HepG2 (cell line): Measurements from ENCODE around the gene SYP. TPM values are rescaled to one million over a fixed set of nuclear protein-coding genes. Genes with fewer than 3 reads are reported as not detected.

Experiments used
- ATAC-seq: fragments of 200-7000 bp; cut with Tn5 transposase; 3 replicates; pipeline ENCODE4 v1.9.1; 2020; ENCODE audit warnings: mild to moderate bottlenecking, moderate library complexity
- BruUV-seq: library from RNA; stranded (reverse); fragments of 400-500 nt; replicated peaks from 2 replicates; lab custom pipeline; 2021; lab: Mats Ljungman, UMichigan
- CTCF ChIA-PET: fragments of 300-600 bp; formaldehyde crosslinking; extraction: SDS; loops from one replicate; lab custom pipeline; 2021; ENCODE audit warnings: low total read pairs, inconsistent platforms, low intra/inter-chr PET ratio; lab: Yijun Ruan, JAX
- POLR2A ChIA-PET: fragments of 350-600 bp; sonication (Branson Sonifier 250); formaldehyde crosslinking; loops from one replicate; lab custom pipeline; 2020; ENCODE audit warnings: antibody characterized with exemption, inconsistent platforms; lab: Yijun Ruan, JAX
- DNase-seq: peaks from one replicate; pipeline ENCODE4 v3.0.0-alpha.2; 2015; ENCODE audit warnings: low spot score
- FAIRE-seq: peaks from 3 replicates; lab custom pipeline; 2011; peaks lifted over from hg19 to GRCh38; lab: Jason Lieb, UNC
- H2AFZ ChIP-seq: one replicate; pipeline ENCODE4 v1.6.1; 2011; ENCODE audit warnings: low read length, inconsistent platforms
- H3K27ac ChIP-seq: fragments of 300-600 bp; 3 replicates; pipeline ENCODE4 v1.8.0; 2011; ENCODE audit warnings: mixed run types, mild to moderate bottlenecking, mixed read lengths, low read length, inconsistent platforms; ENCODE audit not compliant: insufficient read depth; ENCODE audit errors: extremely low read length
- H3K27me3 ChIP-seq, 2 experiments: fragments of 200-600 bp in 1 of 2; 2 replicates in 1 of 2; 3 replicates in 1 of 2; pipeline versions ENCODE4 v1.6.0 to v1.8.0; 2011; ENCODE audit warnings: low read length in 2 of 2, mild to moderate bottlenecking in 2 of 2, moderate library complexity in 2 of 2, inconsistent platforms in 1 of 2; ENCODE audit not compliant: insufficient read depth in 2 of 2, control insufficient read depth in 1 of 2
- H3K36me3 ChIP-seq, 2 experiments: fragments of 200-600 bp in 1 of 2; replicated peaks in 1 of 2; 2 replicates in 1 of 2; 3 replicates in 1 of 2; pipeline versions ENCODE4 v1.5.1 to v1.8.0; 2011; ENCODE audit warnings: low read length in 2 of 2, inconsistent platforms in 1 of 2; ENCODE audit not compliant: insufficient read depth in 2 of 2, control insufficient read depth in 1 of 2
- H3K4me1 ChIP-seq: 2 replicates; pipeline ENCODE4 v1.5.1; 2012; ENCODE audit warnings: low read length, inconsistent platforms; ENCODE audit not compliant: insufficient read depth
- H3K4me2 ChIP-seq: 2 replicates; pipeline ENCODE4 v1.6.0; 2011; ENCODE audit warnings: low read depth, low read length, inconsistent platforms
- H3K4me3 ChIP-seq, 3 experiments: fragments of 200-600 bp in 1 of 3; sonication (generic), shearing (Covaris generic) in 1 of 3; replicated peaks in 1 of 3; 2 replicates each; pipeline ENCODE4 v1.5.1; 2011 to 2016; ENCODE audit warnings: low read length in 3 of 3, inconsistent platforms in 2 of 3, low read depth in 2 of 3, mild to moderate bottlenecking in 2 of 3, control low read depth in 1 of 3, mixed read lengths in 1 of 3; ENCODE audit not compliant: insufficient read depth in 1 of 3
- H3K79me2 ChIP-seq: one replicate; pipeline ENCODE4 v1.6.1; 2011; ENCODE audit warnings: low read length, inconsistent platforms; ENCODE audit not compliant: insufficient read depth
- H3K9ac ChIP-seq: 2 replicates; pipeline ENCODE4 v1.6.0; 2011; ENCODE audit warnings: mild to moderate bottlenecking, low read depth, low read length, inconsistent platforms; ENCODE audit not compliant: insufficient read depth
- H3K9me3 ChIP-seq: 2 replicates; pipeline ENCODE4 v1.5.1; 2012; ENCODE audit warnings: mild to moderate bottlenecking, low read length
- H4K20me1 ChIP-seq: 2 replicates; pipeline ENCODE4 v1.6.0; 2011; ENCODE audit warnings: inconsistent platforms, mild to moderate bottlenecking, low read length, moderate library complexity; ENCODE audit not compliant: insufficient read depth
- GPN1 ChIP-seq: sonication (generic); formaldehyde crosslinking; IDR thresholded peaks from 2 replicates; pipeline ENCODE4 v1.5.1; 2020; ENCODE audit warnings: missing genetic modification reagents, borderline replicate concordance
- LCORL ChIP-seq, 2 experiments: fragments of 450-650 bp in 1 of 2; sonication (generic) in 1 of 2; formaldehyde crosslinking in 1 of 2; IDR thresholded peaks; 2 replicates each; pipeline versions ENCODE4 v1.5.0 to v1.6.1; 2017 to 2020; ENCODE audit warnings: antibody characterized with exemption in 1 of 2, missing genetic modification reagents in 1 of 2
- MAF1 ChIP-seq: sonication (generic); formaldehyde crosslinking; IDR thresholded peaks from 2 replicates; pipeline ENCODE4 v1.5.0; 2020; ENCODE audit warnings: missing genetic modification reagents, borderline replicate concordance
- NRL ChIP-seq: sonication (generic); formaldehyde crosslinking; IDR thresholded peaks from 2 replicates; pipeline ENCODE4 v1.5.0; 2020; ENCODE audit warnings: missing genetic modification reagents, mild to moderate bottlenecking, moderate library complexity, borderline replicate concordance
- PHF21A ChIP-seq: sonication (generic); formaldehyde crosslinking; IDR thresholded peaks from 2 replicates; pipeline ENCODE4 v1.5.0; 2020; ENCODE audit warnings: mild to moderate bottlenecking, missing genetic modification reagents
- PITX1 ChIP-seq: sonication (generic); formaldehyde crosslinking; IDR thresholded peaks from 2 replicates; pipeline ENCODE4 v1.5.1; 2020; ENCODE audit warnings: mild to moderate bottlenecking, missing genetic modification reagents
- POLR2AphosphoS5 ChIP-seq: IDR thresholded peaks from 2 replicates; pipeline ENCODE4 v1.6.1; 2012; ENCODE audit warnings: low read depth, low read length
- PTBP1 ChIP-seq: fragments of 200-400 bp; formaldehyde crosslinking; IDR thresholded peaks from 2 replicates; pipeline ENCODE4 v1.6.1; 2018; ENCODE audit warnings: low read length, low read depth; ENCODE audit not compliant: poor library complexity, severe bottlenecking
- RXRA ChIP-seq: sonication (generic); formaldehyde crosslinking; IDR thresholded peaks from 2 replicates; pipeline ENCODE4 v1.5.1; 2020; ENCODE audit warnings: missing genetic modification reagents
- SKI ChIP-seq: fragments of 450-650 bp; IDR thresholded peaks from one replicate; pipeline ENCODE4 v1.6.1; 2018; ENCODE audit warnings: mild to moderate bottlenecking; ENCODE audit not compliant: partially characterized antibody
- SMARCE1 ChIP-seq: fragments of 450-650 bp; IDR thresholded peaks from 2 replicates; pipeline ENCODE4 v1.6.1; 2017; ENCODE audit warnings: borderline replicate concordance
- TBP ChIP-seq: sonication (generic); formaldehyde crosslinking; IDR thresholded peaks from 2 replicates; pipeline ENCODE4 v1.5.0; 2020; ENCODE audit warnings: missing genetic modification reagents
- ZBTB3 ChIP-seq: sonication (generic); formaldehyde crosslinking; IDR thresholded peaks from 2 replicates; pipeline ENCODE4 v1.4.0; 2020; ENCODE audit warnings: low read depth, mild to moderate bottlenecking, moderate library complexity, missing genetic modification reagents, borderline replicate concordance
- ZFP37 ChIP-seq: sonication (generic); formaldehyde crosslinking; IDR thresholded peaks from 2 replicates; pipeline ENCODE4 v1.4.0; 2020; ENCODE audit warnings: missing genetic modification reagents, borderline replicate concordance
- ZNF253 ChIP-seq: sonication (generic); formaldehyde crosslinking; IDR thresholded peaks from 2 replicates; pipeline ENCODE4 v1.8.0; 2022; ENCODE audit warnings: mild to moderate bottlenecking, missing genetic modification reagents, borderline replicate concordance
- ZNF34 ChIP-seq: sonication (generic); formaldehyde crosslinking; IDR thresholded peaks from 2 replicates; pipeline ENCODE4 v1.4.0; 2020; ENCODE audit warnings: mild to moderate bottlenecking, missing genetic modification reagents, borderline replicate concordance
- ZNF546 ChIP-seq: sonication (generic); formaldehyde crosslinking; conservative IDR thresholded peaks from 2 replicates; pipeline ENCODE4 v1.8.1; 2023; ENCODE audit warnings: mild to moderate bottlenecking, missing genetic modification reagents
- WGBS: methylation state at CpG from one replicate; pipeline ENCODE4 v1.1.6; 2017; ENCODE audit warnings: low lambda C conversion rate; 5-methylcytosine and 5-hydroxymethylcytosine counted together
- in situ Hi-C: cut with HindIII; loops from 2 replicates; pipeline ENCODE4 v1.10.0; 2017; ENCODE audit warnings: low pct_unique_long_range_greater_than_20kb; ENCODE audit not compliant: extremely low pct_ligation_motif_present
- intact Hi-C: fragments of 100-400 bp; cut with micrococcal nuclease; formaldehyde crosslinking; loops from one replicate; pipeline ENCODE4 v1.10.0; 2022; ENCODE audit not compliant: unreplicated experiment
- polyA plus RNA-seq, 8 experiments: library from polyadenylated mRNA; depleted of rRNA in 3 of 8; stranded (reverse) in 7 of 8; unstranded in 1 of 8; fragments of >200 nt; fragmentation: Illumina TruSeq in 4 of 8; extraction: Trizol in 4 of 8; gene quantifications; 2 replicates each; pipeline versions ENCODE4 v1.2.1 to v1.2.3, GENCODE V29; 2011 to 2016; ENCODE audit warnings: low read depth in 4 of 8, missing spikeins in 1 of 8, mixed read lengths in 1 of 8; ENCODE audit not compliant: insufficient read depth in 1 of 8
- total RNA-seq, 5 experiments: library from RNA; depleted of rRNA; stranded (reverse); fragments of >200 nt; fragmentation: Illumina TruSeq; extraction: Trizol; gene quantifications; 2 replicates each; pipeline ENCODE4 v1.2.3, GENCODE V29; 2016; ENCODE audit warnings: low read depth in 1 of 5
- TF ChIP-seq, protein P1 (sequence below): sonication (generic); formaldehyde crosslinking; IDR thresholded peaks from 2 replicates; pipeline ENCODE4 v1.4.0; 2020; ENCODE audit warnings: missing genetic modification reagents, low read depth, mild to moderate bottlenecking, borderline replicate concordance
- TF ChIP-seq, protein P2 (sequence below): sonication (generic); formaldehyde crosslinking; IDR thresholded peaks from 2 replicates; pipeline ENCODE4 v1.4.0; 2020; ENCODE audit warnings: missing genetic modification reagents
- TF ChIP-seq, protein P3 (sequence below): sonication (generic); formaldehyde crosslinking; IDR thresholded peaks from 2 replicates; pipeline ENCODE4 v1.4.0; 2020; ENCODE audit warnings: missing genetic modification reagents

The SYP gene
- total and polyA plus RNA-seq, 2 of the 13 experiments (the other 11 are each of a cell fraction or from before 2014, with no cell fraction given): 2.0 to 2.5 TPM

DNA sequence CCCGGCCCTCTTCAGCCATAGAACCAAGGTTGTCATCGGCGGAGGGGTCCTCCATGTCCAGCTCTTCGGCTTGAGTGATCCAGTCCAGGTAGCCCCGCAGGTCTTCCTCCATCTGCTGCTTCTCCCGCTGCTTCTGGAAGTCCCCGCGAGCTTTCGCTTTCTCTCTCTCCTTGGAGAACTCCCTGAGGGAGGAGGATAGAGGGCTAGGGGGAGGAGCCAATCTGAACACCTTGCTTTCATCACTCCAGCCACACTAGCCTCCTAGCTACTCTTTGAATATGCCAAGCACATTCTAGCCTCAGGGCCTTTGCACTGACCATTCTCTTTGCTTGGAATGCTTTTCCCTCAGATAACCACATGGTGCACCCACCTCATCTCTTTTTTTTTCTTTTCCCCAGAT lies 27.0 kb upstream of the SYP start:
- POLR2A ChIA-PET: interaction anchor here (1.2 kb wide), 1 partner anchor 36 kb away, joined by 3 read pairs; no protein-coding TSS in a partner anchor
- no peak for FAIRE-seq
- in situ Hi-C loops: no loop called here

More for the DNA sequence above, 27.0 kb upstream of the SYP start:
- CTCF ChIA-PET: no interaction called here
- no TSS peak for BruUV-seq
- Histone ChIP-seq H3K9ac (no peak overlapping the region), H4K20me1 (no peaks in the 10 kb centered on the region), H3K4me1 (no peaks in the 10 kb centered on the region), H3K4me3 (no peak overlapping the region), H3K27me3 (0 out of 5 replicates have a peak, but pooled peaks cover 0 to 1% of the 10 kb centered on the region in 2 experiments), H3K27ac (no peak overlapping the region), H3K4me2 (no peak overlapping the region), H3K79me2 (no peaks in the 10 kb centered on the region), H3K36me3 (no peaks in the 10 kb centered on the region), H2AFZ (no peak overlapping the region), H3K9me3 (no peaks in the 10 kb centered on the region)
- TF ChIP-seq ZNF546 (CRISPR knock-in tag) (no peak), LCORL (IDR thresholded peaks at IDR 0.05) (no peak), LCORL (CRISPR knock-in tag; IDR thresholded peaks at IDR 0.05) (no peak), ZBTB3 (CRISPR knock-in tag) (no peak), TBP (CRISPR knock-in tag) (no peak), RXRA (CRISPR knock-in tag) (no peak), NRL (CRISPR knock-in tag) (no peak), ZFP37 (CRISPR knock-in tag) (no peak), GPN1 (CRISPR knock-in tag) (no peak), MAF1 (CRISPR knock-in tag) (no peak), PTBP1 (no peak), ZNF253 (no peak), PHF21A (no peak), SKI (no peak), POLR2AphosphoS5 (no peak), ZNF34 (CRISPR knock-in tag) (no peak), PITX1 (CRISPR knock-in tag) (no peak), SMARCE1 (no peak)
- TF ChIP-seq, protein P1, sequence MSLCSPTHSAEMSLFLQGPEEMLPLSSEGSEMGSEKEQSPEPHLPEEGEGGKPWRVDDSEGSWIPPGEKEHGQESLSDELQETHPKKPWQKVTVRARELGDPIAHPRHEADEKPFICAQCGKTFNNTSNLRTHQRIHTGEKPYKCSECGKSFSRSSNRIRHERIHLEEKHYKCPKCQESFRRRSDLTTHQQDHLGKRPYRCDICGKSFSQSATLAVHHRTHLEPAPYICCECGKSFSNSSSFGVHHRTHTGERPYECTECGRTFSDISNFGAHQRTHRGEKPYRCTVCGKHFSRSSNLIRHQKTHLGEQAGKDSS (CRISPR knock-in tag): no peak
- TF ChIP-seq, protein P2, sequence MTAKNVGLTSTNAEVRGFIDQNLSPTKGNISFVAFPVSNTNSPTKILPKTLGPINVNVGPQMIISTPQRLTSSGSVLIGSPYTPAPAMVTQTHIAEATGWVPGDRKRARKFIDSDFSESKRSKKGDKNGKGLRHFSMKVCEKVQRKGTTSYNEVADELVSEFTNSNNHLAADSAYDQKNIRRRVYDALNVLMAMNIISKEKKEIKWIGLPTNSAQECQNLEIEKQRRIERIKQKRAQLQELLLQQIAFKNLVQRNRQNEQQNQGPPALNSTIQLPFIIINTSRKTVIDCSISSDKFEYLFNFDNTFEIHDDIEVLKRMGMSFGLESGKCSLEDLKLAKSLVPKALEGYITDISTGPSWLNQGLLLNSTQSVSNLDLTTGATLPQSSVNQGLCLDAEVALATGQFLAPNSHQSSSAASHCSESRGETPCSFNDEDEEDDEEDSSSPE (CRISPR knock-in tag): no peak
- TF ChIP-seq, protein P3, sequence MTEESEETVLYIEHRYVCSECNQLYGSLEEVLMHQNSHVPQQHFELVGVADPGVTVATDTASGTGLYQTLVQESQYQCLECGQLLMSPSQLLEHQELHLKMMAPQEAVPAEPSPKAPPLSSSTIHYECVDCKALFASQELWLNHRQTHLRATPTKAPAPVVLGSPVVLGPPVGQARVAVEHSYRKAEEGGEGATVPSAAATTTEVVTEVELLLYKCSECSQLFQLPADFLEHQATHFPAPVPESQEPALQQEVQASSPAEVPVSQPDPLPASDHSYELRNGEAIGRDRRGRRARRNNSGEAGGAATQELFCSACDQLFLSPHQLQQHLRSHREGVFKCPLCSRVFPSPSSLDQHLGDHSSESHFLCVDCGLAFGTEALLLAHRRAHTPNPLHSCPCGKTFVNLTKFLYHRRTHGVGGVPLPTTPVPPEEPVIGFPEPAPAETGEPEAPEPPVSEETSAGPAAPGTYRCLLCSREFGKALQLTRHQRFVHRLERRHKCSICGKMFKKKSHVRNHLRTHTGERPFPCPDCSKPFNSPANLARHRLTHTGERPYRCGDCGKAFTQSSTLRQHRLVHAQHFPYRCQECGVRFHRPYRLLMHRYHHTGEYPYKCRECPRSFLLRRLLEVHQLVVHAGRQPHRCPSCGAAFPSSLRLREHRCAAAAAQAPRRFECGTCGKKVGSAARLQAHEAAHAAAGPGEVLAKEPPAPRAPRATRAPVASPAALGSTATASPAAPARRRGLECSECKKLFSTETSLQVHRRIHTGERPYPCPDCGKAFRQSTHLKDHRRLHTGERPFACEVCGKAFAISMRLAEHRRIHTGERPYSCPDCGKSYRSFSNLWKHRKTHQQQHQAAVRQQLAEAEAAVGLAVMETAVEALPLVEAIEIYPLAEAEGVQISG (CRISPR knock-in tag): no peak
- no peak for DNase-seq
- 98% methylated on average over 5 of the region's 9 CpGs for WGBS
- intact Hi-C loops: no loop called here
- ATAC-seq: no peak
